GM19328 (cell line): ENCODE results near the gene ZDHHC14.
"Not testable (repeated sequence)": the region's sequence is repeated elsewhere in the genome, so short reads cannot be mapped to it uniquely, and the experiment has no call there.

Experiments
- ATAC-seq: cut with Tn5 transposase; IDR thresholded peaks from one replicate; pipeline ENCODE4 v1.9.1; 2021; ENCODE audit warnings: mild to moderate bottlenecking, moderate library complexity; ENCODE audit not compliant: unreplicated experiment

Gene ZDHHC14

DNA sequence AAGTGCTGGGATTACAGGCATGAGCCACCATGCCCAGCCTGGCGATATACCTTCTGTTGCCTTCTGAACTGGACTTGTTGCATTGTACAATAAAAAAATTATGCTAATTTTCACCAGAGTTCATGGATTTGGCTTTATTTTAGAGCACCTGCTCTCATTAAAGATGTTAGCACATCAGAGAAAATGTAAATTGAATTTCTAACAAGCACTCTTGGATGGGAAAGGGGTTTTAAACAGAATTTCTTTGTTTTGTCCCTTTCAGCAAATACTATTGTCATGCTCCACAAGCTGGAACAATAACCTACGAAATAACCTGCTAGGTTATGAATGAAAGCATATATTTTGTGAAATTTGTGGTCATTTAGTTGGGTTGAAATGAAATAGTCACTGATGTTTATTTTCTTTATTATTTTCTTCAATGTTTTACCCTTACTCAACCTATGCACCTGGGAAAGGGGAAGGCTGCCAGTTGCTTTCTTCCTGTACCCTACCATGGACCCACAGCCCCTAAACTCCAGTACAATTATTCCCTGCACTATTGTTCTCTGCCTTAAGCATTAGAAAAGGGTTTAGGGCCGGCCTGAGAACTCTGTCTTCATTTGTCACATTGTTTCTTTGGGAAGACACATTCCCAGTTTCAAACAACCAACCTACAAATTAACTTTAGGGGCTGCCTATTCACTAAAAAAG is 22.2 kb downstream of the ZDHHC14 start:
- no peak for ATAC-seq

DNA sequence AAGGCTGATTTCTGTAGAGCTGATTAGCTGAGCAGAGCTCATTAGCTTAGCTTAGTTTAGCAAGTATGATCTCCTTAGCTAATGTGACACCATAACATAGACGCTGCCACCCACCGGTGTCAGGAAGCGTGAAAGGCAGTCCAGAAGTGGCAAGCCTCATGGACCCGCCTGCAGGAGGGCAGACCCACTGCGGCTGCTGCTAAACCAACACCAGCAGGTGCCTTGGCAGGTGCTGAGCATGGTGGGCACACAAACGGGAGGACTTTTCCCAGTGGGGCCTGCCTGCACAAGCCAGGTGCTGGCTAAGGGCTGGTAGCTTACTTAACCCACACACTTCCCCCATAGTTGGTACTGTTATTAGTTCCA is 22.7 kb downstream of the ZDHHC14 start:
- no peak for ATAC-seq

DNA sequence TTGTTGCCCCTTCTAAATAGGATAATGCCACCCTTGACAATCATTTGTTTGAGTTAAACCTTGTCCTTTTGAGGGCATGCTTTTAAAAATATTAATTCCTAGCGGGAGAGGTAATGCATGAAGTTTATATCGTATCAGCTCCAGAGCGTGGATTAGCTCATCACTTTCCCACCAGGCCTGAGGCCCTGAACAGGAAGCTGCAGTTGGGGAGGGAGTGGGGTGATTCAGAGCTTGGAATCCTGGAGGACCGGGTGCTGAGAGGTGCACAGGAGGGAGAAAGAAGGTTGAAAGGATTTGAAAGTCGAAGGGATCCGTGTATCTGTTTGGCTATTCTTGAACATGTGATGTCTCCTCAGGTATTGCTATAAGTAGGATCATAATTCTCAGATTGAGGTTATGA is 25.0 kb downstream of the ZDHHC14 start:
- no peak for ATAC-seq

DNA sequence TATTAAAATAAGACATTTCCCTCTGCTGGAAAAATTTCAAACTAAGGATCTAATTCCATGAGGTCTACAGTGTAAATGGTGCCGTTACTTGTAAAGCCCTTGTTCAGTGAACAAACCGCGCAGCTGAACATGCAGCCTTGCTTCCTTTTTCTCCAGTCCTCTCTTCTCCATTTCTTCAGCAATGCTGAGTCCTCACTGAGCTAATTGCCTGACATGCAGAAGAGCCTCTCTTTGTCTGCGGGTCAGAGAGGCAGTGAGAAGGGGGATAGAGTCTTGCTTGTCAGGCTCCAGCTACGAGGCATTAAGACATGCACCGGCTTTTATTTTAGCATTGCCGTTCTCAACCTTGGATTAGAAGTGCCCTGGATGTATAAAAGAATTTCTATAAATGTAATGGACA is 25.7 kb downstream of the ZDHHC14 start:
- ATAC-seq = no peak

DNA sequence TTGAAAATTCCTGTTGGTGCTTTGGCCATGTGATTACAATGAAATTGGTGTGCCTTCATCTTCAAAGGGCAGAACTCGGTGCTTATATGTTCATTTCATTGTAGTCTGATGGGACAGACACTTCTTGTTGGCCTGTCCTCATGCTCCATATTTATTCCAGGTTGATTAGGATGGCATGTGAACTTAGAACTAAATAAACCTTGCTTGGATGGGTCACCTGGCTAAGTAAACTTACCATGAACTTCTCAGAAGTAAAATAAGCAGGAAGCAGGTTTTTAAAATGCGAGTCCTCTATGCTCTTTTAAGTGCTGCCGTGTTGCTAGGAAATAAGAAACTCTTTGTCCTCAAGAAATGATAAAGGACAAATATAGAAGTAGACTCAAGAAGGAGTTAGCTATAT is 26.7 kb downstream of the ZDHHC14 start:
- ATAC-seq = no peak

DNA sequence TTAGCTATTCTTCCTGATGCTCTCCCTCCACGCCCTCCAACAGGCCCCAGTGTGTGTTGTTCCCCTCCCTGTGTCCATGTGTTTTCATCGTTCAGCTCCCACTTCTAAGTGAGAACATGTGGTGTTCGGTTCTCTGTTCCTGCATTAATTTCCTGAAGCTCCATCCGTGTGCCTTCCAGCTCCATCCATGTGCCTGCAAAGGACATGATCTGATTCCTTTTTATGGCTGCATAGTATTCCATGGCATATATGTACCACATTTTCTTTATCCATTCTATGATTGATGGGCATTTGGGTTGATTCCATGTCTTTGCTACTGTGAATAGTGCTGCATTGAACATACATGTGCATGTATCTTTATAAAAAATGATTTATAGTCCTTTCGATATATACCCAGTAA is 27.4 kb downstream of the ZDHHC14 start:
- ATAC-seq = not testable (repeated sequence)

DNA sequence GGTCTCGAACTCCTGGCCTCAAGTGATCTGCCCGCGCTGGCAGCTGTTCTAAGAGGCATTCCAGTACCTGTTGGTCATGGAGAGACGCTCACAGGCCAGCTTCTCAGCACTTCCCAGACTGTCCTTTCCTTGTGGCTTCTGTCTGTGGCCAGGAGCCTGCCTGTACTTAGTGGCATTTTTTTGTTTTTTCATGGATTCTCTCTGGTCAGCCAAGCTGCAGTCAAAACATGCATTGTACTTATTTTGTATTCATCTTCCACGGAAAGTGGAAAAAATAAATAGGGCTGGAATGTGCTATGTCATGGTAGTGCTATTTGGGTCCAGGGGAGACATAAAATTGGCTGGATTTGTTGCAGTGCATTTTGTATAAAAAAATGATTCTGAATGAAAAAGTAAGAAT is 29.1 kb downstream of the ZDHHC14 start:
- ATAC-seq = no peak

DNA sequence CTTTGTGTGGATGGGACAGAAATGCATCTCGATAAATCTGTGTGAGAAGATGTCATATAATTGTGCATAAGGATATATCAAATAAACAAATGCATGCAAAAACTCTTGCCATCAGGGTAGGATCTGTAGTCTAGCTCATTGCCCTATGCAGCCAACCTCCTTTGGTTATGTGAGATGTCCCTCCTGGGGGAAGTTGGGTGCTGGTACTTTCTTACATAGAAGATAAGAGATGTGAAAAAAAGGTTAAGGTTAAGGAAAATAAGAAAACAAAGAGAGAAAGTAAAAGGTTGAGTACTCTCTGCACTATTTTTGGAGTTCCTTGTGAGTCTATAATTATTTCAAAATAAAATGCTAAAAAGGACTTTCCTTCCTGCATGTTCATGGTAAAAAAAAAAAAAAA is 30.4 kb downstream of the ZDHHC14 start:
- ATAC-seq = no peak

DNA sequence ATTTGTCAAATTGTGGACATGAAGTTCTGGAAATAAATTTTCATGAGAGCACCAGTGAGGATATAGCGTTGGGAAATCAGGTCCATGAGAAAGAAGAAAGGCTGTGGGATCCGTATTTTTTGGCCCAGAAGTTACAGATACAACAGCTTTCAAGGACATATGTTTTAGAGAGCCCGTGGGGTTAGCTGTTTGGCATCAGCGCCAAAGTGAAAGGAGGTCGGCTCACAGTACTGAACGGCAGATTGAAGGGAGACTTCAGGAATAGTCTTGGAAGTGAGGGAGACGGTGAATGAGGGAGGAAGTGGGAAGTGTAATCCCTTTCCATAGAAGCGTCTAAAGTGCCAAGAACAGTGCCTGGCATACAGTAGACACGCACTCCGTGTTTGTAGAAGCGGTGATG is 31.8 kb downstream of the ZDHHC14 start:
- no peak for ATAC-seq

DNA sequence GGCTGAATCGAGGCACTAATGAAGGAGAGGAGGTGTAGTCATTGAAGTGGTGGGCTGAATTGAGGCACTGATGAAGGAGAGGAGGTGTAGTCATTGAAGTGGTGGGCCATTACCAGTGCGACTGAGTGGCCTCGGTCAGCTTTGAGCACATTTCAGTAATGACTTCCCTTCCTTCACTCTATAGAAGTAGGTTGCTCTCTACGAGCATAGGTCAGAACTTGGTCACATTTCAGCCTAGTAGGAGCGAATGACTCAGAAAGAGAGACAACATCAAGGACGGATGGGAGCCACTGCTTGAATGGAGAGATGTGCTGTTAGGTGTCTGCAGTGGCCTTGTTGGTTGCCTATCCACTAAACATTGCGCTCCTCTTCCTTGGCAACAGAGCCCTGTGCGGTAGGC is 39.5 kb downstream of the ZDHHC14 start:
- ATAC-seq = no peak

DNA sequence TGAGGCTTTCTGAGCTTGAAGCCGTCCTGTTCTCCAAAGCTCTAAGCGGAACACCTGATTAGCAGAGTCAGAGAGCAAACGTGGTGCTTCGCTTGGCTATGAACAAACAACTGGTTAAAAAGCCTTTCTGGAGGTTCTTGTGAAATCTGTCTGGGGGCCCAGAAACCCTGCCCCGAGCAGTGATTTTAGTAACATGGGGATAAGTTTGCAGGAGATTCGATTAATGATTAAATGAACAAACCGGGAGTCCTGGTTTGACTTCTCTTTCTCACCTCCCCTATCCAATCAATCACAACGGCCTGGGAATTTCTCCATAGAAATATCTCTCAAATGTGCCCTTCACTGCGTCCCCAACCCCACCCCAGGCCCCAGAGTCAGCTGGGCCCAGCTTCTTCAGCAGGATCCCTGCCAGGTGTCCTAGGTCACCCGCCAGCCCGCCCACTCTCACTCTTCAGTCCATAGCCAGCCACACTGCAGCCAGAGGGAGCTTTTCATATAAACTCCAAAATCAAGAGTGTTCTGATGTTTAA is 43.6 kb downstream of the ZDHHC14 start:
- no peak for ATAC-seq

DNA sequence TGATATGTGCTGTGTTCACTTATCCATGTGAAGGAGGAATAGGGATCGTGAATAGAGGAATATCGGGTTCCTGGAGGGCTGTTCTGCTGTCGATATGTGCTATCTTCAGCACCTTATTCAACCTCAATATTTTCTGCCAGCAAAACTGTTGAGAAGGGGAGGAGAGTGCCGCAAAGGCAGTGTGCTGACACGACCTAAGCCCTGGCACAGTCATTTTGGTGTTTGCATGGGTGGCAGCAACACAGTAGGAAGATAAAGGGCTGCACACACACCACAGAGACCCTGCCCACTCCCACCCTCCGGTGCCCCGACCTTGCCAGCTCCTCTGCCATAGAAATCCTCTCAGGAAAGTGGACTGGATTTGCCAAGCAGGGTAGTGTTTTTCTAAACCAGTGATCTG is 47.0 kb downstream of the ZDHHC14 start:
- ATAC-seq = no peak

DNA sequence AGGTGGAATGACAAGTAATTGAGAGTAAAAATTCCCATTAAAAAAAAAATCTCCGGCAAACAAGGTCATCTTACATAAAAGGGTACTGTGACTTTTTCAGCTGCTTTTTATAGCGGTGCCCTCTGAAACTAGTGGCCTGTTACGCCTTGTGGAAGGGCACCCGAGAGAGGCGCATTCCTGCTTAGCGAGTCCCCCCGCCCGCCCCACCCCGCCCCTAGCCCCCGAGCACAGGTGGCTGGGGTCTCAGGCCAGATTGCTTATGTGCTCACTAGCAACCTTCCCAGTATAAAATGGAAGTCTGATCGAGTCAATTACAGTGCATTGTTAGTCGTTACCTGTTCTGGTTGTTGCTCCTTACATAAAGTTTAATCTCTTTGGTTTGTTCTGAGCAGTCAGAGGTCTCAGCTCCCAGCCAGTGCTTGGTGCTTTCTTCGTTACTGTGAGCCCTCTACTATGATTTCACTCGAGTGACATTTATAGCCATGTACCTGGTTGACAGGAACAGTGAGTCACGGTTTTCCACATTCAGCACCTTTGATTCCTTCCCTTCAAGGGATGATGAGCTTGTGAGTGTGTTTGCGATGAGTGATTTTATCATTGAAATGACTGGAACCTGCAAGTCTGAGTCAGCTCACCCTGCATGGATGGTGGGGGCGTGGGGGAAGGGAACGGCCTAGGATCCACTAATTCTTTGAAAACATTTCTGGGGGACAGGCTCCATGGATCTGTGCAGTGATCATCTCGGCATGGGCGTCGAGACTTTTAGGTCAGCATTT is 47.6 kb downstream of the ZDHHC14 start:
- ATAC-seq = no peak

DNA sequence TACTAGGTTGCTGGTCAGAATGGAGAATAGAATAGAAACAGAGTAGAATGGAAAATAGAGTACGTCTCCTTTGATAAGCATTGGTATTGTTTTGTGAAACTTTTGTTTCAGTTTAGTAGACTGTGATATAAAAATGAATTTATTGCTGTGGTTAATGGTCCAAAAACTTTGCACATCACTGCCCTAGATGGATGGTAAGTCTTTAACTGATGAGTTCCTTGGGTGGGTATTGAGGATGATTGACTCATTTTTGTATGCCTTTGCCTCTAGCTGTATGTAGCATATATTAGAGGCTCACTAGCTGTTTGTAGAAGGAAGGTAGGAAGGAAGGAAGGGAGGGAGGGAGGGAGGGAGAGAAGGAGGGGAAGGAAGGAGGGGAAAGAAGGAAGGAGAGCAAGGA is 48.3 kb downstream of the ZDHHC14 start:
- no peak for ATAC-seq

DNA sequence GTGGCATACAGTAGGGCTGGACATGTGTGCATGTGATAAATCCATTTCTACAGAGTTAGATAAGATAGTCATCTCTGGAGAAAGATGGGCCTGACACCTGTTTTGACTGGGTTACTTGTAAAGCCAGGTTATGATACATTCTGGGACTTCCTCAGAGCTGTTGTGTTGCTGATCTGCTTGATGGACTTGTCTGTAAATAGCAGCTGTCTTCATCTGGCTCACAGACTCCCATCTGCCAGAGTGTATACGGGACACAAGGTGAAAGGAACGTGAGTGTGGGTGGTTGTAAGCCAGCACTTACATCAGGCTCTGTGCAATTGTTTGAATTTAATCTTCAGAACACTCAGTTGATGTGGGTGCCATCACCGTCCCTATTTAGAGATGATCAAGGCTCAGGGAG is 49.8 kb downstream of the ZDHHC14 start:
- ATAC-seq = no peak

DNA sequence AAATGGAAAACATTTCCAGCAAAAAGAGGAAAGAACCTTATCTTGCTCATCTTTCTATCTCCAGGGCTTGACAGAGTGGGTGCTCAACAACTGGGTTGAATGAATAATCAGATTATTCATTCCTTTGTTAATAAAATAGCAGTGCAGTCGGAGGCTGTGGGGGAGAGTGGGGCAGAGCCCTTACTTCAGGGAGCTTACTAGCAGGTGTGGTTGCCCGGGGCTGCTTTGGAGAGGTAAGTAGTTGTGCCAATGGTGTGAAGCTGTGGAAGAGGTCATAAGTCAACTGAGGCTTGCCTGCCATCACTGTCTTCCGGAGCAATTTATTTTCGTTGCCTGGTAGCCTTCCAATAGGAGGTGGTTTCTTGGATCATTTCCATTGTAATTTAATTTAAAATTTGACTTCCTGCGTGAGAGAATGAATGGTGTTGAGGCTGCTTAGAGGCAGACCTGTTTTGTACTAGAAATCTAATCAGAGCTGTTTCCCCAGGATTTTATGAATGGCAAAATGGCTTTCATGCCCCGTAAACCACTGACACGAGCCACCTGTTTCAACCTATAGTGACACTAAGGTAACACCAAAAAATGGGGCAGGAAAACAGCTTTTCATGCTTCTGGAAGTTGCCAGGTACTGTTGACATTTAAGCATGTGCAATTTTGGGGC is 51.4 kb downstream of the ZDHHC14 start:
- no peak for ATAC-seq

DNA sequence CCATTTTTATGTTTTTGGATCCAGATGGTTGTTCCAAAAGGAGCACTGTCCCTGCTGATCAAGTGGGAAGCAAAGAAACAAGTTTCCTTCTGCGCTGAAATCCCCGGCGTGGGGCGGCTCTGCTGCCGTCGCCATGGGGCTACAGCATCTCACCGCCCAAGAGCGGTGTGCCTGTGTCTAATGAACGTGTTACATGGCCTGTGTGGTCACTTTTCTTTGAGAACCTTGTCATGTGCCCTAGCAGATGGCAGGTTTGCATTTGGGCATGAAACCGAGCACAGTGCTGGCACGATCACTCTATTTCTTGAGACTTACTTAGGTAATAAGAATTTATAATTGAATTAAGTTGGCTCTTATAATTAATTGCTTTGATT is 51.9 kb downstream of the ZDHHC14 start:
- no peak for ATAC-seq

DNA sequence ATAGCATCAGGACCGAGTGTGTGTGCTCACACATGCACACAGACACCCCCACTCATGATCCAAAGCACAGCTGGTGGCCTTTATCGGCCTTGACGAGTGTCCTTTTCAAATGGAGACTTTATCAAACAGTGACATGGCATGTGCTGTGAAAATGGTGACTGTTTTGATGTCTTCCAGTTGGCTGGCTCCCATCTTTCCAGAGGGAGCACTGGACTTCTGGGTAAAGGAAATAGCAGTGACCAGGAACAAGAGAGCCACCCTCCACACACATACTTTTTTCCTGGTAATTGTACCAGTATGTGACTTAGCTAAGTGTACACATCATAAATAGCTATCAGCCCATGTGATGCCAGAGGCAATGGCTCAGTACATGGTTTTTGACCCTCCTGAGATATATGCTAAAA is 52.7 kb downstream of the ZDHHC14 start:
- ATAC-seq = no peak

DNA sequence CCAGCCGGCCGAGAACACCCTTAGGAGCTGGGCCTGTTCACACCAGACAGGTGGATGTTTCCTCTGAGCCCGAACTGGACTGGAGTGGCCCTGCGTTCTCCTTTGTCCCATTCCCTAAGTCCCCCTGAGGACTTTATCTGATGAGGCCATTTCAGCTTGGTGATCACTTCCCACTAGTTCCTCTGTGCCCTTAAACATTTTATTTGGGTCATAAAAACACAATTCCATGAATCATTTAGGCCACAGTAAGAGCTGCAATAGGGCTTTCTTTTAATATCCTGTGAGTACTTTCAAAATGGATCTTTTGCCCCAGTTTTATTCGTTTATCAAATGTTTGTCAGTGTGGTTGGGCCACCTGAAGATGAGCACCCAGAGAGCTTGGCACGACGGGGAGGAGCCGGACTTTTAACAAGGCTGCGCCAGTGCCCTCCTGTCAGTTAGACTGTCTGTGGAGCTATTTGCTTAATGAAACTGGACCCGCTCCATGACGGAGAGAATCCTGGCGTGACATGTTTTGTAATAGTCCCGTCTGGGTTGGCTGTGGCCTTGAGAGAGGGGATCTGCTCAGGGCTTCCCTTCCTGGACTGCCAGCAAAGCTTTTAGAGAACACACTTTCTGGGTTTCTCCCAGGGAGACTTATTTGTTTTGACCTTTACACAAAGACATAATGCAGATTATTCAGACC is 53.5 kb downstream of the ZDHHC14 start:
- ATAC-seq = no peak

DNA sequence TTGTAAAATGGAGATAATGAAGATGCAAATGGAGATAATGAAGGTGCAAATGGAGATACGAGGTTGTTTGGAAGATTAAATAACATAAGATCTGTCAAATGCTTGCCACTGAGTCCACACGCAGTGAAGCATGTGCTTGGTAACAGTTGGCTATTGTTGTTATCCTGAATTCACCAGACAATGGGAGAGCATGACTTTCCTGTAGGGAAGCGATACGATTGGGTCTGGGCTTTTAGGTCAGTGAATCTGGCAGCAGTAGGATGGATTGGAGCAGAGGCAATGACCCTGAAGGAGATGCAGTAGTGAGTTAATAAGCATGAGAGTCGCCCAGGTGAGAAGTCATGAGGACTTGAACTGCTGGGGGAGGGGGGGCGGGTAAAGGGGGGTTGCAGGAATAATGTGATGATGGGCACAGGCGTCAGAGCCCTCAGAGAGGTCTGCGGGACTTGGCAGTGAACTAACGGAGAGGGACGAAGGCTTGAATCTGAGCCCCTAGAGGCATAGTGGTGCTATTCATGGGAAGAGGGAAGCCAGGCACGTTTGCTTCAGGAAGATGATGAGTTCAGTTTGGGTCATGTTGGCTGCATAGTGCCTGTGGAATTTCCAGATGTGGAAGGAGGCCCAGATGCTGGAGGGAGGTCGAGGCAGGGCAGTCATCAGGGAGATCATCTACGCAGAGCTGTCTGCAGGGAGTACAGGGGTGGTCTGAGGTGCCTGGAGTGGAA is 55.4 kb downstream of the ZDHHC14 start:
- no peak for ATAC-seq

DNA sequence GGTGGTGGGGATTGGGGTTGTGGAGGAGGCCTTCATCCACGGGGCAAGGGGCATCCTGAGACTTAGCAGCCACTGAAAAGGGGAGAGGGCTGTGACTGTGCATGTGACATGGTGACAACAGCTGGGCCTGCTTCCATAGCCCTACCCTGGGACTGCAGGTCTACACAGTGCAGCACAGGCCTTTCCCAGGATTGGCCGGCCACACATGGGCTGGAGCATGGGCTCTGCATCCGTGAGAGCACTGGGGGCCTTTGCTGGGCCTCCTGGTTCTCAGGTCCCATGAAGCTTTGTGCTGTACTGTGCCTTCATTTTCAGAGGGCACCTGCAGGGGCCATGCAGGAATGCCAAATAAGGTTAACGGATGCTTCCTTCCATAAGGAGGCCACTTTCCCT is 56.0 kb downstream of the ZDHHC14 start:
- ATAC-seq = no peak
